Measurements from ENCODE around the gene ATXN2. TPM values are rescaled to one million over a fixed set of nuclear protein-coding genes. Genes with fewer than 3 reads are reported as not detected.

ATXN2 gene
- polyA plus RNA-seq, 1 experiment: 19.1 TPM

GRCh38 chr12:111488271-111488670 is 110.8 kb downstream of the ATXN2 start:
- DNase-seq (ENCODE audit: low read depth, low spot score): no peak
- no peak overlapping the region for H3K4me3 ChIP-seq (ENCODE audit: low read depth, low read length)
- no peaks in the 10 kb centered on the region for H3K9me3 ChIP-seq (ENCODE audit: control insufficient read depth, insufficient read depth, low read length)
- TF ChIP-seq, protein P1, sequence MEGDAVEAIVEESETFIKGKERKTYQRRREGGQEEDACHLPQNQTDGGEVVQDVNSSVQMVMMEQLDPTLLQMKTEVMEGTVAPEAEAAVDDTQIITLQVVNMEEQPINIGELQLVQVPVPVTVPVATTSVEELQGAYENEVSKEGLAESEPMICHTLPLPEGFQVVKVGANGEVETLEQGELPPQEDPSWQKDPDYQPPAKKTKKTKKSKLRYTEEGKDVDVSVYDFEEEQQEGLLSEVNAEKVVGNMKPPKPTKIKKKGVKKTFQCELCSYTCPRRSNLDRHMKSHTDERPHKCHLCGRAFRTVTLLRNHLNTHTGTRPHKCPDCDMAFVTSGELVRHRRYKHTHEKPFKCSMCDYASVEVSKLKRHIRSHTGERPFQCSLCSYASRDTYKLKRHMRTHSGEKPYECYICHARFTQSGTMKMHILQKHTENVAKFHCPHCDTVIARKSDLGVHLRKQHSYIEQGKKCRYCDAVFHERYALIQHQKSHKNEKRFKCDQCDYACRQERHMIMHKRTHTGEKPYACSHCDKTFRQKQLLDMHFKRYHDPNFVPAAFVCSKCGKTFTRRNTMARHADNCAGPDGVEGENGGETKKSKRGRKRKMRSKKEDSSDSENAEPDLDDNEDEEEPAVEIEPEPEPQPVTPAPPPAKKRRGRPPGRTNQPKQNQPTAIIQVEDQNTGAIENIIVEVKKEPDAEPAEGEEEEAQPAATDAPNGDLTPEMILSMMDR (IDR thresholded peaks at IDR 0.05; ENCODE audit: low read depth, low read length): no peak
- no peak overlapping the region for H3K27ac ChIP-seq (ENCODE audit: low read depth, low read length)
- CTCF ChIA-PET: interaction anchor here (1.6 to 2.8 kb wide), 2 partner anchors 37 to 91 kb away, joined by 7 to 13 read pairs; no protein-coding TSS in a partner anchor
- POLR2A ChIA-PET: interaction anchor here (0.6 to 1.1 kb wide), 3 partner anchors 15 to 214 kb away, joined by 3 to 4 read pairs (median 3); no protein-coding TSS in a partner anchor
- H3K27me3 ChIP-seq (ENCODE audit: control insufficient read depth, insufficient read depth, low read length): no peaks in the 10 kb centered on the region

- ChIA-PET CTCF (no interaction called here), POLR2A (interaction anchor here (0.7 kb wide), 1 partner anchor 31 kb away, joined by 3 read pairs; no protein-coding TSS in a partner anchor)
- TF ChIP-seq, protein P1 (IDR thresholded peaks at IDR 0.05; ENCODE audit: low read depth, low read length): peak; percentile 34
- DNase-seq (ENCODE audit: low read depth, low spot score): no peak
- no peaks in the 10 kb centered on the region for H3K27me3 ChIP-seq (ENCODE audit: control insufficient read depth, insufficient read depth, low read length)
- no peak overlapping the region for H3K27ac ChIP-seq (ENCODE audit: low read depth, low read length)
- H3K4me3 ChIP-seq (ENCODE audit: low read depth, low read length): no peak overlapping the region
- H3K9me3 ChIP-seq (ENCODE audit: control insufficient read depth, insufficient read depth, low read length): no peaks in the 10 kb centered on the region
Measured at GRCh38 chr12:111482462-111482861, 116.7 kb downstream of the ATXN2 start.

DNA sequence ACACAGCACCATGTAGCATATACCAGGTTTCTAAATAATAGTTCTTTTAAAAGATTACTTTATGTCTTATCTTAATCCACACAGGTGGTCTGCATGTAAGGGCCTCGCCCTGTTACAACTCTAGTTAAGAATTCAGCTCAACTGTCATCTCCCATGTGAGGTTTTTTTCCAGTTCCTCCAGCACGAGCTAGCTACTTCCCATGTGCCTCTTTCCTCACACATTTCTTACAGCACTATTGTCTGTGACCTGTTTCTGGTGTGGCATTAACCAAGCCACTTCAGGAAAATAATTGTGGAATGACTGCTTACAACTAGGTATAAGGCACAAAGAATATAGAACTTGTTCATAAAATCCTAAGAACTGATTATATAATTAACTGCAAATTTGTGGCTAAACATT is 127.9 kb downstream of the ATXN2 start:
- TF ChIP-seq, protein P1 (IDR thresholded peaks at IDR 0.05; ENCODE audit: low read depth, low read length): no peak
- no peaks in the 10 kb centered on the region for H3K9me3 ChIP-seq (ENCODE audit: control insufficient read depth, insufficient read depth, low read length)
- H3K4me3 ChIP-seq (ENCODE audit: low read depth, low read length): no peak overlapping the region
- POLR2A ChIA-PET: interaction anchor here (0.6 kb wide), 1 partner anchor 19 kb away, joined by 7 read pairs; no protein-coding TSS in a partner anchor
- H3K27me3 ChIP-seq (ENCODE audit: control insufficient read depth, insufficient read depth, low read length): no peaks in the 10 kb centered on the region
- DNase-seq (ENCODE audit: low read depth, low spot score): no peak
- H3K27ac ChIP-seq (ENCODE audit: low read depth, low read length): no peak overlapping the region
- CTCF ChIA-PET: interaction anchor here (0.6 to 4.4 kb wide), 4 partner anchors 20 to 584 kb away, joined by 3 to 23 read pairs (median 12); no protein-coding TSS in a partner anchor

- CTCF ChIA-PET: interaction anchor here (1.0 kb wide), 1 partner anchor 18 kb away, joined by 5 read pairs; no protein-coding TSS in a partner anchor
- TF ChIP-seq, protein P1 (IDR thresholded peaks at IDR 0.05; ENCODE audit: low read depth, low read length): no peak
- POLR2A ChIA-PET: no interaction called here
- DNase-seq (ENCODE audit: low read depth, low spot score): no peak
- H3K27me3 ChIP-seq (ENCODE audit: control insufficient read depth, insufficient read depth, low read length): no peaks in the 10 kb centered on the region
- H3K4me3 ChIP-seq (ENCODE audit: low read depth, low read length): no peak overlapping the region
- no peak overlapping the region for H3K27ac ChIP-seq (ENCODE audit: low read depth, low read length)
- no peaks in the 10 kb centered on the region for H3K9me3 ChIP-seq (ENCODE audit: control insufficient read depth, insufficient read depth, low read length)
Measured at GRCh38 chr12:111469401-111469800, 129.7 kb downstream of the ATXN2 start.

GRCh38 chr12:111467857-111468241 is 131.3 kb downstream of the ATXN2 start:
- Histone ChIP-seq H3K27ac (ENCODE audit: low read depth, low read length) (peak overlapping the region; percentile 84), H3K27me3 (ENCODE audit: control insufficient read depth, insufficient read depth, low read length) (no peaks in the 10 kb centered on the region), H3K9me3 (ENCODE audit: control insufficient read depth, insufficient read depth, low read length) (no peaks in the 10 kb centered on the region), H3K4me3 (ENCODE audit: low read depth, low read length) (no peak overlapping the region)
- ChIA-PET POLR2A (no interaction called here), CTCF (interaction anchor here (2.5 kb wide), 1 partner anchor 17 kb away, joined by 13 read pairs; no protein-coding TSS in a partner anchor)
- TF ChIP-seq, protein P1 (IDR thresholded peaks at IDR 0.05; ENCODE audit: low read depth, low read length): no peak
- peak; percentile 32 for DNase-seq (ENCODE audit: low read depth, low spot score)

Measured in AG04450 (cell line).